GM12872 (cell line): ENCODE results near the gene CREG2.

Experiments used
- CTCF ChIP-seq: IDR thresholded peaks from 3 replicates; pipeline ENCODE4 v1.5.1; 2011; ENCODE audit warnings: low read depth, mild to moderate bottlenecking, low read length, moderate library complexity; ENCODE audit not compliant: insufficient read depth

The CREG2 gene

DNA sequence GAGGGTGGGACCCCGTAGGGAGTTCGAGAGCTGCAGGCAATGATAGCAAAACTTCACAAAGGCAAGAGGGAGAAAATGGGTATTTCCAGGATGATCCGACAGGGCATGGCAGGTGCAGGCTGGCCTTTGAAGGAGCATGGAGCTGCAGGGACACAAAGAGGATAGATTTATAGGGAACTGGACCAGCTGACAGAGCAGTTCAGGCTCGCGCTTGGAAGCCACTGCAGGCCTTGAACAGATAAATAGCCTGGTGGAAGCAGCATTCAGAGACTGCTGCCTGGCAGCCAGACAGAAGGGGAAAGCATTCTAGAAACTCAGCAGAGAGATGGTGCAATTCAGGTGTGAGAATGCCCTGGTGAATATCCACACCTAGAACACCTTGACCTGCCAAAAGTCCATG, 29.3 kb upstream of the CREG2 start:
- no peak for TF ChIP-seq CTCF

DNA sequence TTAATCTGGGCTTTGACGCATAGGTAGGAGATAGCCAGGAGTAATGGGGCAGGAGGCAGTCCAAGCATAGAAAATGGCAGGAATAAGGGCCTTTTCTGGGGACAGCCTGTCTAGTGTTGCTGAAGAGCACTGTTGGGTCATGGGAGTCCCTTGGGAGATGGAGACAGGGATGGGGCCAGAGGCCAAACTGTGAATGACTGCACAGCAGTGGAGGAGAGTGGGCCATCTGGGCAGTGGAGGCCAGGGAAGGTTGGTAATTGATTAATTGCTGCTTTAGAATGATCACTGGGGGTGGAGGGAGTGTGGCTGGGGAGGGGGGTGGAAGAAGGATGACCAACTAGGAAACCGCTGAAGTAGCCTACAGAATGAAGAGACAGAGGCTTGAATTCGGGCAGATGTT, 28.6 kb upstream of the CREG2 start:
- TF ChIP-seq CTCF, result no peak

DNA sequence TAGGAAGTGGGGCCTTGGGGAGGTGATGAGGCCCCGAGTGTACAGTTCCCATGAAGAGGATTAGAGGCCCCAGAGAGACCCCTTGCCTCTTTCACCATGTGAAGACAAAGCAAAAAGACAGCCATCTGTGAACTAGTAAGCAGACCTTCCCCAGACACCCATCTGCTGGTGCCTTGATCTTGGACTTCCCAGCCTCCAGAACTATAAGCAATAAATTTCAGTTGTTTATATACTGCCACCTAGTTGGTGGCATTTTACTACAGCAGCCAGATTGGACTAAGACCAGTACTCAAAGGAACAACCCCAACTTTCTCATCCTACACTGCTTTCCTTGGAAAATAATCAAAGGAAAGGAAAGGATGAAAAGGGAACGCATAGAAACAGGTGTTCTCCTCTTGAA, 27.9 kb upstream of the CREG2 start:
- no peak for TF ChIP-seq CTCF

DNA sequence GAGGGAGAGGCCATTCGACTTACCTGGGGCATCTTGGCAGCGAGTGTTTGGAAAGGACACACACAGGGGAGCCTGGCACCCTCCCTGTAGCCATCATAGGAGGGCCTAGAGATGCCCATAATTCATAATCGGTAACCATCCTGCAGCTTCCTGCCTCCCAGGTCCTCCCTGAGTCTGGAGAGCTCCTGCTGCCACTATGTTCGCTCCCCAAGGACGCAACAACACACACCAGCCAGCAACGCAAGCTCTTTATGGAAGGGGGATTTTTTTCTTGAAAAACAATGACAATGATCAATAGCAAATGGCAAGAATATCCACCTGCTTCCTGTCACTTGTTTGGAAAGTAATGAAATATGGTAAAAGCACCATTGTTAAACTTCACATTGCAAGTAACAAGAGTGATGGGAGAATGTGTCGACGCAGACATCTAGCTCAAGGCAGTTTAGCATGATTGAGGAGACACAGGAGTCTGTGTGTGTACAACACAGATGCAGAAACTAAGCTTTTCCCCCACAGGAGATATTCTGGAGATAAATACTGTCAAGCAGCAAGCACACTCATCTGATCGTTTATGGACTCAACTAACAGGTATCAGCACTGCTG, 24.9 kb upstream of the CREG2 start:
- no peak for TF ChIP-seq CTCF

GRCh38 chr2:101410746-101411145, 23.4 kb upstream of the CREG2 start:
- TF ChIP-seq CTCF, result no peak

GRCh38 chr2:101410114-101410513, 22.8 kb upstream of the CREG2 start:
- TF ChIP-seq CTCF, result no peak

- no peak for TF ChIP-seq CTCF
Observed at GRCh38 chr2:101409699-101410098, 22.4 kb upstream of the CREG2 start.
